A673 (cell line): ENCODE data around the gene TRAF1. TPM values are rescaled to one million over a fixed set of nuclear protein-coding genes. Genes with fewer than 3 reads are reported as not detected.

Experiments used
- BruUV-seq: library from RNA; stranded (reverse); fragments of 400-500 nt; replicated peaks from 2 replicates; lab custom pipeline; 2021; lab: Mats Ljungman, UMichigan
- CTCF ChIA-PET: fragments of 300-600 bp; sonication (Branson Sonifier 250); formaldehyde crosslinking; loops from one replicate; lab custom pipeline; 2022; ENCODE audit warnings: antibody characterized with exemption; lab: Charles Lee
- POLR2A ChIA-PET: fragments of 300-600 bp; sonication (Branson Sonifier 250); formaldehyde crosslinking; loops from one replicate; lab custom pipeline; 2022; ENCODE audit warnings: antibody characterized with exemption; ENCODE audit not compliant: low non-redundant PET; lab: Charles Lee
- DNase-seq: peaks from one replicate; pipeline ENCODE4 v3.0.0-alpha.2; 2015; ENCODE audit warnings: low spot score
- H3K27ac ChIP-seq: fragments of 200-600 bp; sonication (generic); 2 replicates; pipeline ENCODE4 v1.5.1; 2016; ENCODE audit warnings: mixed run types, low read depth, mild to moderate bottlenecking, mixed read lengths, antibody characterized with exemption, low read length; ENCODE audit not compliant: poor library complexity, severe bottlenecking
- H3K27me3 ChIP-seq: fragments of 200-600 bp; sonication (generic); replicated peaks from 2 replicates; pipeline ENCODE4 v1.6.1; 2017; ENCODE audit warnings: mixed run types, low read depth, mild to moderate bottlenecking, mixed read lengths, antibody characterized with exemption, low read length; ENCODE audit not compliant: insufficient read depth, poor library complexity
- H3K36me3 ChIP-seq: fragments of 200-600 bp; sonication (generic); 2 replicates; pipeline ENCODE4 v1.6.1; 2016; ENCODE audit warnings: mixed run types, mild to moderate bottlenecking, mixed read lengths, antibody characterized with exemption, low read length; ENCODE audit not compliant: insufficient read depth, poor library complexity, severe bottlenecking
- H3K4me1 ChIP-seq: fragments of 200-600 bp; sonication (generic); 2 replicates; pipeline ENCODE4 v1.6.1; 2017; ENCODE audit warnings: mixed run types, mild to moderate bottlenecking, mixed read lengths, antibody characterized with exemption, low read length; ENCODE audit not compliant: insufficient read depth, poor library complexity, severe bottlenecking
- H3K4me3 ChIP-seq: fragments of 200-600 bp; sonication (generic); 2 replicates; pipeline ENCODE4 v1.5.1; 2016; ENCODE audit warnings: low read depth, mixed run types, mild to moderate bottlenecking, mixed read lengths, low read length; ENCODE audit not compliant: poor library complexity, severe bottlenecking
- H3K9me3 ChIP-seq: fragments of 200-600 bp; sonication (generic); 2 replicates; pipeline ENCODE4 v1.6.1; 2016; ENCODE audit warnings: mixed run types, low read depth, mild to moderate bottlenecking, mixed read lengths, antibody characterized with exemption, low read length; ENCODE audit not compliant: poor library complexity, severe bottlenecking
- CTCF ChIP-seq: fragments of 300-800, 200-600 bp; sonication (generic); conservative IDR thresholded peaks from 2 replicates; pipeline ENCODE4 v1.5.1; 2017; ENCODE audit warnings: low read depth, mild to moderate bottlenecking, antibody characterized with exemption, low read length, moderate library complexity, mixed read lengths
- EZH2 ChIP-seq: fragments of 200-600 bp; sonication (generic); IDR thresholded peaks from 2 replicates; pipeline ENCODE4 v1.6.1; 2017; ENCODE audit warnings: borderline replicate concordance, low read depth, mild to moderate bottlenecking, mixed read lengths, antibody characterized with exemption, low read length; ENCODE audit not compliant: poor library complexity, severe bottlenecking
- intact Hi-C: fragments of 100-400 bp; cut with micrococcal nuclease; formaldehyde crosslinking; loops from one replicate; pipeline ENCODE4 v1.10.0; 2022; ENCODE audit not compliant: unreplicated experiment
- total RNA-seq: library from RNA; stranded (reverse); gene quantifications from 2 replicates; pipeline ENCODE4 v1.2.3, GENCODE V29; 2021

TRAF1 gene
- total RNA-seq, 1 experiment from 2014 or later, result 0.73 TPM

- POLR2A ChIA-PET, result no interaction called here
- no peaks in the 10 kb centered on the region for H3K36me3 ChIP-seq
- intact Hi-C loops, result no loop called here
- H3K4me1 ChIP-seq, result peaks cover 36% of the 10 kb centered on the region
- peak; percentile 64 for DNase-seq
- no peak overlapping the region for H3K4me3 ChIP-seq
- BruUV-seq, result TSS peak; percentile 81
- TF ChIP-seq EZH2 (no peak), CTCF (no peak)
- H3K27me3 ChIP-seq, result no peaks in the 10 kb centered on the region
- no peaks in the 10 kb centered on the region for H3K9me3 ChIP-seq
- H3K27ac ChIP-seq, result peak overlapping the region; percentile 38
- CTCF ChIA-PET, result no interaction called here
Observed at GRCh38 chr9:120931231-120932085, 4.9 kb upstream of the TRAF1 start.

- Histone ChIP-seq H3K36me3 (no peaks in the 10 kb centered on the region), H3K4me3 (peak overlapping the region; percentile 56), H3K27ac (peak overlapping the region; percentile 68), H3K27me3 (no peaks in the 10 kb centered on the region), H3K4me1 (peaks cover 17% of the 10 kb centered on the region), H3K9me3 (no peaks in the 10 kb centered on the region)
- TF ChIP-seq EZH2, result no peak
- no peak for TF ChIP-seq CTCF
- CTCF ChIA-PET, result no interaction called here
- POLR2A ChIA-PET, result interaction anchor here (0.7 kb wide), 1 partner anchor 136 kb away, joined by 3 read pairs; the partner anchor contains the start of gene FBXW2
- BruUV-seq, result no TSS peak
- DNase-seq, result no peak
- intact Hi-C loops, result no loop called here
Observed at GRCh38 chr9:120929229-120929791, 2.7 kb upstream of the TRAF1 start.

GRCh38 chr9:120928483-120929228 is 2.1 kb upstream of the TRAF1 start:
- POLR2A ChIA-PET, result interaction anchor here (0.7 kb wide), 1 partner anchor 136 kb away, joined by 3 read pairs; the partner anchor contains the start of gene FBXW2
- peak overlapping the region; percentile 68 for H3K27ac ChIP-seq

More at GRCh38 chr9:120928483-120929228, 2.1 kb upstream of the TRAF1 start:
- Histone ChIP-seq H3K9me3 (no peaks in the 10 kb centered on the region), H3K36me3 (no peaks in the 10 kb centered on the region), H3K27me3 (no peaks in the 10 kb centered on the region), H3K4me1 (peaks cover 17% of the 10 kb centered on the region), H3K4me3 (peak overlapping the region; percentile 56)
- TF ChIP-seq CTCF (no peak), EZH2 (no peak)
- no TSS peak for BruUV-seq
- intact Hi-C loops, result no loop called here
- peak; percentile 51 for DNase-seq
- CTCF ChIA-PET, result no interaction called here
